Endothelial cell of umbilical vein (primary cell): ENCODE data around the gene PPP1R9B. TPM values are rescaled to one million over a fixed set of nuclear protein-coding genes. Genes with fewer than 3 reads are reported as not detected.

Experiments used
- BruUV-seq: library from RNA; stranded (reverse); fragments of 400-500 nt; replicated peaks from 2 replicates; lab custom pipeline; 2021; lab: Mats Ljungman, UMichigan
- CTCF ChIA-PET: fragments of 300-600, 350-600 bp; sonication (Branson Sonifier 250); formaldehyde crosslinking; loops from one replicate; lab custom pipeline; 2021; ENCODE audit warnings: antibody characterized with exemption, inconsistent platforms; lab: Charles Lee
- POLR2A ChIA-PET: fragments of 300-600, 350-600 bp; sonication (Branson Sonifier 250); formaldehyde crosslinking; loops from one replicate; lab custom pipeline; 2021; ENCODE audit warnings: antibody characterized with exemption, inconsistent platforms; lab: Charles Lee
- DNase-seq: peaks from one replicate; pipeline ENCODE4 v3.0.0-alpha.2; 2011; ENCODE audit warnings: low read depth, low spot score
- FAIRE-seq: peaks from 2 replicates; lab custom pipeline; 2011; peaks lifted over from hg19 to GRCh38; lab: Jason Lieb, UNC
- H2AFZ ChIP-seq: 2 replicates; pipeline ENCODE4 v1.6.0; 2012; ENCODE audit warnings: low read depth, low read length, control low read depth, inconsistent platforms
- H3K27ac ChIP-seq: 2 replicates; pipeline ENCODE4 v1.5.1; 2011; ENCODE audit warnings: low read depth, mild to moderate bottlenecking, control low read depth, low read length, moderate library complexity; ENCODE audit not compliant: insufficient read depth
- H3K27me3 ChIP-seq, 2 experiments: 2 replicates each; pipeline versions ENCODE4 v1.6.0 to v1.6.1; 2011; ENCODE audit warnings: low read length in 2 of 2, mixed read lengths in 1 of 2; ENCODE audit not compliant: control insufficient read depth in 2 of 2, insufficient read depth in 2 of 2
- H3K36me3 ChIP-seq, 2 experiments: 2 replicates in 1 of 2; 3 replicates in 1 of 2; pipeline ENCODE4 v1.5.1; 2011; ENCODE audit warnings: low read length in 2 of 2, mild to moderate bottlenecking in 1 of 2, moderate library complexity in 1 of 2; ENCODE audit not compliant: control insufficient read depth in 2 of 2, insufficient read depth in 2 of 2; ENCODE audit errors: extremely low read depth in 1 of 2
- H3K4me1 ChIP-seq: 3 replicates; pipeline ENCODE4 v1.5.1; 2011; ENCODE audit warnings: mild to moderate bottlenecking, low read length; ENCODE audit not compliant: control insufficient read depth, insufficient read depth; ENCODE audit errors: extremely low read depth
- H3K4me2 ChIP-seq: 2 replicates; pipeline ENCODE4 v1.6.1; 2011; ENCODE audit warnings: low read length, control low read depth, mixed read lengths; ENCODE audit not compliant: insufficient read depth
- H3K4me3 ChIP-seq, 3 experiments: fragments of 200-600 bp in 1 of 3; sonication (generic), shearing (Covaris generic) in 1 of 3; replicated peaks in 1 of 3; 2 replicates each; pipeline ENCODE4 v1.5.1; 2011 to 2016; ENCODE audit warnings: control low read depth in 3 of 3, low read length in 3 of 3, mild to moderate bottlenecking in 2 of 3, inconsistent platforms in 1 of 3, low read depth in 1 of 3, moderate library complexity in 1 of 3; ENCODE audit not compliant: insufficient read depth in 1 of 3
- H3K79me2 ChIP-seq: 2 replicates; pipeline ENCODE4 v1.6.0; 2012; ENCODE audit warnings: low read length, inconsistent platforms; ENCODE audit not compliant: control insufficient read depth, insufficient read depth
- H3K9ac ChIP-seq: replicated peaks from 2 replicates; pipeline ENCODE3; 2011; ENCODE audit warnings: low read length, control low read depth; ENCODE audit not compliant: insufficient read depth; ENCODE audit errors: extremely low read depth
- H3K9me1 ChIP-seq: replicated peaks from 3 replicates; pipeline ENCODE4 v1.6.0; 2011; ENCODE audit warnings: mild to moderate bottlenecking, low read length; ENCODE audit not compliant: control insufficient read depth, insufficient read depth; ENCODE audit errors: extremely low read depth
- H3K9me3 ChIP-seq: replicated peaks from 2 replicates; pipeline ENCODE4 v1.5.1; 2012; ENCODE audit warnings: low read length, inconsistent platforms; ENCODE audit not compliant: control insufficient read depth, insufficient read depth
- H4K20me1 ChIP-seq: replicated peaks from 2 replicates; pipeline ENCODE3; 2011; ENCODE audit warnings: mild to moderate bottlenecking, low read length; ENCODE audit not compliant: control insufficient read depth, insufficient read depth; ENCODE audit errors: extremely low read depth
- CTCF ChIP-seq, 2 donors: IDR thresholded peaks; 1 replicate in 1 of 2; 2 replicates in 1 of 2; pipeline ENCODE4 v1.5.1; 2011; ENCODE audit warnings: low read length in 2 of 2, mild to moderate bottlenecking in 2 of 2, moderate library complexity in 2 of 2, control low read depth in 1 of 2, inconsistent platforms in 1 of 2, low read depth in 1 of 2; ENCODE audit not compliant: insufficient read depth in 1 of 2; ENCODE audit errors: extremely low read depth in 1 of 2
- EZH2 ChIP-seq: IDR thresholded peaks from 2 replicates; pipeline ENCODE4 v1.6.1; 2012; ENCODE audit warnings: borderline replicate concordance, low read depth, mild to moderate bottlenecking, moderate library complexity, low read length, inconsistent platforms; ENCODE audit not compliant: severe bottlenecking
- FOS ChIP-seq: IDR thresholded peaks from 2 replicates; pipeline ENCODE4 v1.6.1; 2011; ENCODE audit warnings: mild to moderate bottlenecking, low read length, moderate library complexity, borderline replicate concordance; ENCODE audit not compliant: insufficient read depth
- GATA2 ChIP-seq: IDR thresholded peaks from 2 replicates; pipeline ENCODE4 v1.7.0; 2011; ENCODE audit warnings: low read depth, mild to moderate bottlenecking, moderate library complexity, mixed read lengths, low read length; ENCODE audit not compliant: insufficient read length, insufficient read depth
- JUN ChIP-seq: IDR thresholded peaks from 2 replicates; pipeline ENCODE4 v1.6.1; 2011; ENCODE audit warnings: borderline replicate concordance, low read depth; ENCODE audit not compliant: insufficient read length, insufficient read depth
- MAX ChIP-seq: IDR thresholded peaks from 2 replicates; pipeline ENCODE4 v1.6.1; 2011; ENCODE audit not compliant: insufficient read depth, insufficient read length
- MYC ChIP-seq: IDR thresholded peaks from one replicate; pipeline ENCODE4 v1.6.1; 2011; ENCODE audit warnings: mild to moderate bottlenecking, low read depth, low read length
- POLR2A ChIP-seq: IDR thresholded peaks from 2 replicates; pipeline ENCODE4 v1.6.1; 2012; ENCODE audit warnings: low read depth, mild to moderate bottlenecking, control low read depth, low read length
- POLR2AphosphoS5 ChIP-seq: IDR thresholded peaks from 2 replicates; pipeline ENCODE4 v1.6.1; 2012; ENCODE audit warnings: low read depth, mild to moderate bottlenecking, control low read depth, low read length, moderate library complexity; ENCODE audit not compliant: insufficient read depth
- dilution Hi-C: fragments of 300-500 bp; cut with MboI; formaldehyde crosslinking; loops from one replicate; pipeline ENCODE4 v1.15.0; 2019; ENCODE audit warnings: low sequenced_read_pairs; ENCODE audit not compliant: extremely low pct_ligation_motif_present
- intact Hi-C: fragments of 100-400 bp; cut with micrococcal nuclease; formaldehyde crosslinking; loops from one replicate; pipeline ENCODE4 v1.10.0; 2022
- polyA plus RNA-seq, 4 experiments: library from polyadenylated mRNA; depleted of rRNA in 3 of 4; stranded (reverse) in 3 of 4; unstranded in 1 of 4; fragments of >200 nt; gene quantifications; 2 replicates each; pipeline versions ENCODE4 v1.2.1 to v1.2.3, GENCODE V29; 2011 to 2012; ENCODE audit warnings: missing spikeins in 1 of 4
- total RNA-seq: library from RNA; stranded (reverse); gene quantifications from 2 replicates; pipeline ENCODE4 v1.2.3, GENCODE V29; 2021

Gene PPP1R9B
- total and polyA plus RNA-seq, 2 donors (not counting 3 experiments of a cell fraction or from before 2014, with no cell fraction given), result 20.1 to 60.2 TPM

- dilution Hi-C loops, result no loop called here
These were observed 43.9 kb upstream of the PPP1R9B start for GRCh38 chr17:50194140-50194933.

More at GRCh38 chr17:50194140-50194933, 43.9 kb upstream of the PPP1R9B start:
- POLR2A ChIA-PET, result no interaction called here
- Histone ChIP-seq H2AFZ (no peak overlapping the region), H3K36me3 (no peaks in the 10 kb centered on the region), H3K9ac (no peak overlapping the region), H4K20me1 (no peaks in the 10 kb centered on the region), H3K4me2 (no peak overlapping the region), H3K79me2 (no peaks in the 10 kb centered on the region), H3K27ac (no peak overlapping the region), H3K9me3 (no peaks in the 10 kb centered on the region), H3K9me1 (no peaks in the 10 kb centered on the region), H3K4me1 (no peaks in the 10 kb centered on the region), H3K27me3 (peaks cover 0 to 2% of the 10 kb centered on the region in 2 experiments), H3K4me3 (no peak overlapping the region)
- no peak for FAIRE-seq
- TF ChIP-seq EZH2 (no peak), CTCF (IDR thresholded peaks at IDR 0.05; ENCODE audit: extremely low read depth in 1 of 2, insufficient read depth in 1 of 2, low read depth in 1 of 2, low read length in 2 of 2) (no peak), POLR2A (no peak), GATA2 (no peak), MAX (no peak), FOS (no peak), MYC (no peak), POLR2AphosphoS5 (no peak), JUN (no peak)
- intact Hi-C loops, result no loop called here
- no peak for DNase-seq
- CTCF ChIA-PET, result interaction anchor here (0.6 to 5.1 kb wide), 3 partner anchors 16 to 100 kb away, joined by 3 to 234 read pairs (median 4); no protein-coding TSS in a partner anchor
- no TSS peak for BruUV-seq
